GM12873 (cell line): ENCODE results near the gene GRIN1.

Source experiments
- TF ChIP-seq, protein P1 (sequence below): IDR thresholded peaks from 2 replicates; pipeline ENCODE4 v1.5.1; 2012; ENCODE audit warnings: low read depth, mild to moderate bottlenecking, moderate library complexity, low read length, control low read depth; ENCODE audit not compliant: insufficient read depth; ENCODE audit errors: missing control alignments

Gene GRIN1

DNA sequence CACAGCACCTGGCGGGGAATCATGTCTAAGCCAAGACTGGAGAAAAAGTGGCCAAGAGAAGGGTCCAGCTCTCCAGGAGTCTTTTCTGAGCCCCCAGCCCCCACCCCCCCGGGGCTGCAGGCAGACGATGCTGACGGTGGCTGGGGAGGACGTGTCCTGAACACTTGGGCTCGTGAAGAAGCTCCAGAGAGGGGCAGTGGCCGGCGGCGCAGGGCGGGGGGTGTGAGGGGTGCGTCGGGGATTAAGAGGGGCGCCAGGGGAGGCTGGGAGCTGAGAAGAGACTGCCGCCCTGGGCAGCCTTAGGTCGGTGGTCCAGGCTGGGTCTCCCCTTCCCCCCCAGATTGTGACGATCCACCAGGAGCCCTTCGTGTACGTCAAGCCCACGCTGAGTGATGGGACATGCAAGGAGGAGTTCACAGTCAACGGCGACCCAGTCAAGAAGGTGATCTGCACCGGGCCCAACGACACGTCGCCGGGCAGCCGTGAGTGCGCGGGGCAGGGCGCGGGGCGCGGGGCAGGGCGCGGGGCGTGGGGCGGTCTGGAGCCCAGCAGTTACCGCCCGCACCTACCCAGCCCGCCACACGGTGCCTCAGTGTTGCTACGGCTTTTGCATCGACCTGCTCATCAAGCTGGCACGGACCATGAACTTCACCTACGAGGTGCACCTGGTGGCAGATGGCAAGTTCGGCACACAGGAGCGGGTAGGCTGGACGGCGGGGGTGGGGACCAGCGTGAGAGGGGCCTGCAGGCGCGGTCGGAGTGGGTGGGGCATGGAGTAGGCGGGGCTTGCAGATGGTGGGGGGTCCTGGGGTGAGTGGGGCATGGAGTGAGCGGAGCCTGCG, 22.0 kb downstream of the GRIN1 start:
- TF ChIP-seq, protein P1, sequence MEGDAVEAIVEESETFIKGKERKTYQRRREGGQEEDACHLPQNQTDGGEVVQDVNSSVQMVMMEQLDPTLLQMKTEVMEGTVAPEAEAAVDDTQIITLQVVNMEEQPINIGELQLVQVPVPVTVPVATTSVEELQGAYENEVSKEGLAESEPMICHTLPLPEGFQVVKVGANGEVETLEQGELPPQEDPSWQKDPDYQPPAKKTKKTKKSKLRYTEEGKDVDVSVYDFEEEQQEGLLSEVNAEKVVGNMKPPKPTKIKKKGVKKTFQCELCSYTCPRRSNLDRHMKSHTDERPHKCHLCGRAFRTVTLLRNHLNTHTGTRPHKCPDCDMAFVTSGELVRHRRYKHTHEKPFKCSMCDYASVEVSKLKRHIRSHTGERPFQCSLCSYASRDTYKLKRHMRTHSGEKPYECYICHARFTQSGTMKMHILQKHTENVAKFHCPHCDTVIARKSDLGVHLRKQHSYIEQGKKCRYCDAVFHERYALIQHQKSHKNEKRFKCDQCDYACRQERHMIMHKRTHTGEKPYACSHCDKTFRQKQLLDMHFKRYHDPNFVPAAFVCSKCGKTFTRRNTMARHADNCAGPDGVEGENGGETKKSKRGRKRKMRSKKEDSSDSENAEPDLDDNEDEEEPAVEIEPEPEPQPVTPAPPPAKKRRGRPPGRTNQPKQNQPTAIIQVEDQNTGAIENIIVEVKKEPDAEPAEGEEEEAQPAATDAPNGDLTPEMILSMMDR: no peak

DNA sequence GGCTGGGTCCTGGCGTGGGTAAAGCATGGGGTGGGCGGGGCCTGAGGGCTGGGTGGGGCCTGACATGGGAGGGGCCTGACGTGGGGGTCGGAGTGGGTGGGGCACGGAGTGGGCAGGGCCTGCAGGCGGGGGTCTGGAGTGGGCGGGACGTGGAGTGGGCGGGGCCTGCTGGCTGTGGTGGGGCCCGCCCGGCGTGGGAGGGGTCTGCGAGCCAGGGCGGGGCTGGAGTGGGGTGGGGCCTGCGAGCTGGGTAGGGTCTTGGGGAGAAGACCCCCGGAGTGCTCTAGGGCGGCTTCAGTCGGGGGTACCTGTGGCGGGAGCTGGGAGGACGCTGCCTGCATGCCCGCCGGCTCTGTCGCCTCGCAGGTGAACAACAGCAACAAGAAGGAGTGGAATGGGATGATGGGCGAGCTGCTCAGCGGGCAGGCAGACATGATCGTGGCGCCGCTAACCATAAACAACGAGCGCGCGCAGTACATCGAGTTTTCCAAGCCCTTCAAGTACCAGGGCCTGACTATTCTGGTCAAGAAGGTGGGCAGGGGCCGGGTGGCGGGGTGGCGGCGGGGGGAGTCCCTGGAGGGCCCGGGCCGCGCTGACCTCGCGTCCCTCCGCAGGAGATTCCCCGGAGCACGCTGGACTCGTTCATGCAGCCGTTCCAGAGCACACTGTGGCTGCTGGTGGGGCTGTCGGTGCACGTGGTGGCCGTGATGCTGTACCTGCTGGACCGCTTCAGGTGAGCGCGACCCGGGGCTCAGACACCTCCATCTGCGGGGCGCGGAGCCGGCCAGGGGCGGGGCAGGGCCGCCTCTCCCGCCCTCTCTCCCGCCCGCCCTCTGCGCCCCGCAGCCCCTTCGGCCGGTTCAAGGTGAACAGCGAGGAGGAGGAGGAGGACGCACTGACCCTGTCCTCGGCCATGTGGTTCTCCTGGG, 22.9 kb downstream of the GRIN1 start:
- TF ChIP-seq, protein P1: no peak

DNA sequence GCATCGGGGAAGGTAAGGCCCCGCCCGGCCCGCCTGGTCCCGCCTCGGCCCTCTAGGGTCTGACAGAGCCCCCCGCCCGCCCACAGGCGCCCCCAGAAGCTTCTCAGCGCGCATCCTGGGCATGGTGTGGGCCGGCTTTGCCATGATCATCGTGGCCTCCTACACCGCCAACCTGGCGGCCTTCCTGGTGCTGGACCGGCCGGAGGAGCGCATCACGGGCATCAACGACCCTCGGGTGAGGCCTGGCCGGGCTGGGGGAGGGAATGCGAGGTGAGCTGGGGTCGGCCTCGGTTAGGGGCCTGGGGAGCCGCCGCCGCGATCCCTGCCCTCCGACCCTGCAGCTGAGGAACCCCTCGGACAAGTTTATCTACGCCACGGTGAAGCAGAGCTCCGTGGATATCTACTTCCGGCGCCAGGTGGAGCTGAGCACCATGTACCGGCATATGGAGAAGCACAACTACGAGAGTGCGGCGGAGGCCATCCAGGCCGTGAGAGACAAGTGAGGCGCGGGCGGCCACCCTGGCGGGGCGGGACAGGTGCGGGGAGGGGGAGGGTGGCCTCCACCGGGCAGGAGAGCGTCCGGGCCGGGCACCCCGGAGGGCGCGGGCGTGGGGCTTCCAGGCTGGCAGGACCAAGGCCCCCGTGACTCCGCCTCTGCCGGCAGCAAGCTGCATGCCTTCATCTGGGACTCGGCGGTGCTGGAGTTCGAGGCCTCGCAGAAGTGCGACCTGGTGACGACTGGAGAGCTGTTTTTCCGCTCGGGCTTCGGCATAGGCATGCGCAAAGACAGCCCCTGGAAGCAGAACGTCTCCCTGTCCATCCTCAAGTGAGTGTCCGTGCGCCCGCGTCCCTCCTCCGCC, 23.8 kb downstream of the GRIN1 start:
- TF ChIP-seq, protein P1: no peak

DNA sequence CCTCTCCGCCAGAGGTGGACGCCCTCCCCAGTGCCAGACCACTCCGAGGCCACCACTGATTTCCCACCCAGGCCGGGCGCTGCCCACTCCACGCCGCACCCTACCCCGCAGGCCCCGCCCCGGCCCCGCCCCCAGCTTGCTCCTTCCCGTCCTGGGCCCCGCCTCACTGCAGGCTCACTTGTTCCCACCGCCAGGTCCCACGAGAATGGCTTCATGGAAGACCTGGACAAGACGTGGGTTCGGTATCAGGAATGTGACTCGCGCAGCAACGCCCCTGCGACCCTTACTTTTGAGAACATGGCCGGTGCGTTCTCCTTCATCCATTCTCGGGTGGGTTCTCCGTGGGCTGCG, 24.4 kb downstream of the GRIN1 start:
- TF ChIP-seq, protein P1: no peak

DNA sequence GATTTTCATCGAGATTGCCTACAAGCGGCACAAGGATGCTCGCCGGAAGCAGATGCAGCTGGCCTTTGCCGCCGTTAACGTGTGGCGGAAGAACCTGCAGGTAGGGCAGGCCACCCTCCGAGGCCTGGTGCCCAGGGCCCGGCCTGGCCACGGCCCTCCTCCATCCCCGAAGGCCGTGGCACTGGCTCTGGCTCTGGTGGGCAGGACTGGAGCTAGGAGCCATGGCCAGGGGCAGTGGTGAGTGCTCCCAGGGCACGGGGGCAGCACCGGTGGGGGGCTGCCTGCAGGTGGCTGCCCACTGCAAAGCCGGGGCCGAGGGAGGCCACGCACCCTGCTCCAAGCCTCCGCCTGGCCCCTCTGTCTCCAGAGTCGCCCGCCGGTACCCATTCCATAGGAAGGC, 24.9 kb downstream of the GRIN1 start:
- TF ChIP-seq, protein P1: no peak

DNA sequence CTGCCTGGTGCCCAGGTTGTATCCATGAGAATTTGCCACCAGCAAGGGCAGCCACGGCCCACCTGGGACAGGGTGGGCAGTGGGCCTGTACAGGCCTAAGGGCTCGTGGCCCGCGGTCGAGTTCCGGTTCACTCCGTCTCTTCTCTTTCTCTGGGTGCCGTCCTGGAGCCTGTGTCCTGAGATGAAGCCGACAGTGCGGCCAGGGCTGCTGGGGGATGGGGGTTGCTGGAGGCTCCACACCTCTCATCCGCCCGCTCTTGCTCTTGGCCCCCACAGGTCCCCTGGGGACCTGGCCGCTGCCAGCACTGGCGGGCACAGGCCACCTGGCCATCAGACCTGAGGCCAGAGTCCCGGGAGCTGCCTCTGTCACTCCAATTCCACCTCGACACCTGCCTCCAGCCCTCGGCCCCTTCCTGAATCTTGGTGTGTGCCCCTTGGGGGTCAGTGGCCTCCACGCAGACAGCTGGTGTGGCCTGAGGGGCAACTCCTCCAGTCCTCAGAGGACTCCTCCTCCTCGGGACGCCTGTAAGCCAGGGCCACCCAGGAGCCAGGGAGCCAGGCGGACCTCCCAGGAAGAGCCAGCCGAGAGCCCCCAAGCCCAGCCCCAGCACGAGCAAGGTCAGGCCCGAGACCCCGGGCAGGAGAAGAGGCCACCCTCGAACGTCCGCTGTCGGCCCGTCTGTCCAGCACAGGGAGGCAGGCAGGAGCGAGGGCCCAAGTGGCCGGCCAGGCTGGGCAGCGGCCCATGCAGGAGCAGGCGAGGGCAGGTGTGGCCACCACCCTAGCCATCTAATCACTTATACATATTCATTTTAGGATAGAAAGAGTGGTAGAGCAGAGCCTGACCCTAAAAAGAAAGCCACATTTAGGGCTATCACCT, 25.7 kb downstream of the GRIN1 start:
- TF ChIP-seq, protein P1: no peak
